WI38 (cell line): ENCODE results near the gene RXFP4.
"Not testable (repeated sequence)": the region's sequence is repeated elsewhere in the genome, so short reads cannot be mapped to it uniquely, and the experiment has no call there.

Experiments
- H3K4me3 ChIP-seq: 2 replicates; pipeline ENCODE4 v1.5.1; 2011; ENCODE audit warnings: low read depth, mild to moderate bottlenecking, control low read depth, low read length
- CTCF ChIP-seq: IDR thresholded peaks from 2 replicates; pipeline ENCODE4 v1.5.1; 2012; ENCODE audit warnings: low read depth, mild to moderate bottlenecking, control low read depth, low read length

Gene RXFP4

GRCh38 chr1:155913969-155914757 is 27.3 kb upstream of the RXFP4 start:
- H3K4me3 ChIP-seq, result no peak overlapping the region
- TF ChIP-seq CTCF, result no peak

GRCh38 chr1:155918660-155919059 is 22.8 kb upstream of the RXFP4 start:
- no peak overlapping the region for H3K4me3 ChIP-seq
- no peak for TF ChIP-seq CTCF

GRCh38 chr1:155919801-155920200 is 21.6 kb upstream of the RXFP4 start:
- TF ChIP-seq CTCF, result no peak
- H3K4me3 ChIP-seq, result no peak overlapping the region

- no peak for TF ChIP-seq CTCF
- H3K4me3 ChIP-seq, result no peak overlapping the region
Measured at GRCh38 chr1:155920717-155921116, 20.7 kb upstream of the RXFP4 start.

GRCh38 chr1:155925506-155925905 is 15.9 kb upstream of the RXFP4 start:
- no peak overlapping the region for H3K4me3 ChIP-seq
- no peak for TF ChIP-seq CTCF

- no peak overlapping the region for H3K4me3 ChIP-seq
- no peak for TF ChIP-seq CTCF
Measured at GRCh38 chr1:155929057-155929456, 12.4 kb upstream of the RXFP4 start.

- H3K4me3 ChIP-seq, result not testable (repeated sequence)
Measured at GRCh38 chr1:155930725-155931124, 10.7 kb upstream of the RXFP4 start.

- H3K4me3 ChIP-seq, result no peak overlapping the region
- TF ChIP-seq CTCF, result no peak
Measured at GRCh38 chr1:155931332-155932038, 10.0 kb upstream of the RXFP4 start.
